Common myeloid progenitor, CD34-positive (primary cell): ENCODE data around the gene ZNF280A.

Source experiments
- CTCF ChIA-PET: fragments of 350-600 bp; sonication (Branson Sonifier 250); formaldehyde crosslinking; loops from one replicate; lab custom pipeline; 2021; ENCODE audit warnings: antibody characterized with exemption; lab: Charles Lee
- POLR2A ChIA-PET: fragments of 350-600 bp; sonication (Branson Sonifier 250); formaldehyde crosslinking; loops from one replicate; lab custom pipeline; 2021; ENCODE audit warnings: antibody characterized with exemption; lab: Charles Lee
- DNase-seq, 3 donors: peaks; one replicate each; pipeline versions ENCODE4 v3.0.0 to v3.0.0-alpha.2; 2013
- H3K27ac ChIP-seq, 2 experiments: 1 replicate in 1 of 2; 2 replicates in 1 of 2; pipeline ENCODE4 v1.7.0; 2013; ENCODE audit warnings: inconsistent platforms in 2 of 2, low read length in 2 of 2, mild to moderate bottlenecking in 2 of 2, low read depth in 1 of 2, moderate library complexity in 1 of 2; ENCODE audit not compliant: severe bottlenecking in 2 of 2, insufficient read depth in 1 of 2, poor library complexity in 1 of 2
- H3K27me3 ChIP-seq, 5 experiments: replicated peaks in 2 of 5; 1 replicate in 3 of 5; 2 replicates in 2 of 5; pipeline versions ENCODE4 v1.6.1 to v1.7.0; 2013; ENCODE audit warnings: low read length in 4 of 5, mild to moderate bottlenecking in 2 of 5, moderate library complexity in 2 of 5, inconsistent platforms in 1 of 5; ENCODE audit not compliant: insufficient read depth in 5 of 5, control insufficient read depth in 4 of 5
- H3K36me3 ChIP-seq, 4 experiments: 1 replicate in 2 of 4; 2 replicates in 2 of 4; pipeline versions ENCODE4 v1.6.1 to v1.7.0; 2013; ENCODE audit warnings: low read length in 3 of 4, control low read depth in 1 of 4, mild to moderate bottlenecking in 1 of 4; ENCODE audit not compliant: control insufficient read depth in 4 of 4, insufficient read depth in 4 of 4
- H3K4me1 ChIP-seq, 4 experiments: 1 replicate in 3 of 4; 2 replicates in 1 of 4; pipeline versions ENCODE4 v1.6.1 to v1.7.1; 2013; ENCODE audit warnings: low read length in 3 of 4, mild to moderate bottlenecking in 3 of 4, control low read depth in 1 of 4, inconsistent platforms in 1 of 4, moderate library complexity in 1 of 4; ENCODE audit not compliant: control insufficient read depth in 4 of 4, insufficient read depth in 4 of 4; ENCODE audit errors: control extremely low read depth in 1 of 4
- H3K4me3 ChIP-seq, 7 experiments: 1 replicate in 4 of 7; 2 replicates in 3 of 7; pipeline versions ENCODE4 v1.5.1 to v1.7.0; 2013; ENCODE audit warnings: mild to moderate bottlenecking in 7 of 7, low read length in 6 of 7, moderate library complexity in 6 of 7, inconsistent platforms in 2 of 7, low read depth in 2 of 7, control low read depth in 1 of 7; ENCODE audit not compliant: insufficient read depth in 4 of 7, control insufficient read depth in 1 of 7; ENCODE audit errors: extremely low read depth in 1 of 7
- H3K9me3 ChIP-seq, 5 experiments: 1 replicate in 4 of 5; 2 replicates in 1 of 5; pipeline versions ENCODE4 v1.6.1 to v1.7.1; 2013; ENCODE audit warnings: low read length in 4 of 5, mild to moderate bottlenecking in 2 of 5, inconsistent platforms in 1 of 5, low read depth in 1 of 5, moderate library complexity in 1 of 5; ENCODE audit not compliant: control insufficient read depth in 4 of 5, insufficient read depth in 2 of 5; ENCODE audit errors: control extremely low read depth in 1 of 5
- WGBS: methylation state at CpG from one replicate; pipeline ENCODE4 v1.1.5; 2013; ENCODE audit not compliant: insufficient coverage; 5-methylcytosine and 5-hydroxymethylcytosine counted together

The ZNF280A gene

GRCh38 chr22:22546490-22546889 lies 26.4 kb upstream of the ZNF280A start:
- Histone ChIP-seq H3K4me1 (peaks cover 0 to 24% (median 22%) of the 10 kb centered on the region in 4 experiments), H3K27me3 (no peaks in the 10 kb centered on the region), H3K9me3 (no peaks in the 10 kb centered on the region), H3K27ac (no peak overlapping the region), H3K36me3 (no peaks in the 10 kb centered on the region), H3K4me3 (no peak overlapping the region)
- CTCF ChIA-PET = interaction anchor here (0.8 to 2.5 kb wide), 2 partner anchors 13 to 15 kb away, joined by 3 to 10 read pairs; partner anchors contain the start of gene PRAME
- 21% methylated on average over 4 of the region's 5 CpGs for WGBS
- POLR2A ChIA-PET = no interaction called here
- peak; percentile 38 to 82 (median 77) for DNase-seq

- no peaks in the 10 kb centered on the region for H3K9me3 ChIP-seq
- H3K4me1 ChIP-seq = peaks cover 0 to 24% (median 22%) of the 10 kb centered on the region in 4 experiments
- no peak for DNase-seq
- no peak overlapping the region for H3K4me3 ChIP-seq
- POLR2A ChIA-PET = no interaction called here
- H3K36me3 ChIP-seq = no peaks in the 10 kb centered on the region
- no peaks in the 10 kb centered on the region for H3K27me3 ChIP-seq
- WGBS = 94% methylated on average over 2 of the region's 2 CpGs
- H3K27ac ChIP-seq = no peak overlapping the region
- CTCF ChIA-PET = interaction anchor here (0.6 to 2.5 kb wide), 4 partner anchors 9 to 56 kb away, joined by 3 to 10 read pairs (median 5); partner anchors contain the start of gene PRAME
These were observed 25.0 kb upstream of the ZNF280A start for GRCh38 chr22:22545084-22545483.

- WGBS = 91% methylated on average over 4 of the region's 7 CpGs
- Histone ChIP-seq H3K4me1 (no peaks in the 10 kb centered on the region), H3K36me3 (no peaks in the 10 kb centered on the region), H3K9me3 (no peaks in the 10 kb centered on the region), H3K27ac (no peak overlapping the region), H3K27me3 (peaks cover 0 to 4% (median 0%) of the 10 kb centered on the region in 5 experiments), H3K4me3 (no peak overlapping the region)
- no peak for DNase-seq
- ChIA-PET CTCF (interaction anchor here (0.8 to 1.3 kb wide), 3 partner anchors 10 to 75 kb away, joined by 3 to 4 read pairs (median 4); no protein-coding TSS in a partner anchor), POLR2A (no interaction called here)
These were observed 18.3 kb upstream of the ZNF280A start for GRCh38 chr22:22538226-22538989.

- Histone ChIP-seq H3K27me3 (peaks cover 0 to 4% (median 0%) of the 10 kb centered on the region in 5 experiments), H3K36me3 (no peaks in the 10 kb centered on the region), H3K4me1 (no peaks in the 10 kb centered on the region), H3K27ac (no peak overlapping the region), H3K9me3 (no peaks in the 10 kb centered on the region), H3K4me3 (no peak overlapping the region)
- WGBS = 80% methylated on average over 1 of the region's 1 CpG
- DNase-seq = no peak
- ChIA-PET POLR2A (no interaction called here), CTCF (interaction anchor here (2.4 kb wide), 1 partner anchor 8 kb away, joined by 6 read pairs; no protein-coding TSS in a partner anchor)
These were observed 16.8 kb upstream of the ZNF280A start for GRCh38 chr22:22536916-22537315.

- peaks cover 0 to 4% (median 0%) of the 10 kb centered on the region in 5 experiments for H3K27me3 ChIP-seq
- ChIA-PET POLR2A (no interaction called here), CTCF (interaction anchor here (2.4 kb wide), 1 partner anchor 8 kb away, joined by 6 read pairs; no protein-coding TSS in a partner anchor)
- DNase-seq = no peak
- no peaks in the 10 kb centered on the region for H3K36me3 ChIP-seq
- H3K9me3 ChIP-seq = no peaks in the 10 kb centered on the region
- H3K4me1 ChIP-seq = no peaks in the 10 kb centered on the region
- H3K4me3 ChIP-seq = no peak overlapping the region
- H3K27ac ChIP-seq = no peak overlapping the region
- WGBS = 94% methylated on average over 3 of the region's 6 CpGs
These were observed 16.4 kb upstream of the ZNF280A start for GRCh38 chr22:22536515-22536914.

- CTCF ChIA-PET = interaction anchor here (0.9 to 2.4 kb wide), 4 partner anchors 9 to 183 kb away, joined by 3 to 6 read pairs (median 3); no protein-coding TSS in a partner anchor
- WGBS = 92% methylated on average over 2 of the region's 3 CpGs
These were observed 15.6 kb upstream of the ZNF280A start for GRCh38 chr22:22535662-22536061.

More at GRCh38 chr22:22535662-22536061, 15.6 kb upstream of the ZNF280A start:
- Histone ChIP-seq H3K36me3 (no peaks in the 10 kb centered on the region), H3K9me3 (no peaks in the 10 kb centered on the region), H3K4me1 (no peaks in the 10 kb centered on the region), H3K27me3 (peaks cover 0 to 4% (median 0%) of the 10 kb centered on the region in 5 experiments), H3K27ac (no peak overlapping the region), H3K4me3 (no peak overlapping the region)
- DNase-seq = no peak
- POLR2A ChIA-PET = no interaction called here
